NOMO-1 treated with DMSO at 0.1 percent for 48 hours (cell line): ENCODE results near the gene MCM3AP.

Experiments used
- DNase-seq: peaks from one replicate; lab custom pipeline; 2025; ENCODE audit not compliant: unreplicated experiment; lab: John Stamatoyannopoulos, UW

The MCM3AP gene

GRCh38 chr21:46274797-46275390 lies 10.5 kb downstream of the MCM3AP start:
- no peak for DNase-seq

- no peak for DNase-seq
These were observed 12.1 kb downstream of the MCM3AP start for GRCh38 chr21:46273341-46273740.

GRCh38 chr21:46269466-46269865 lies 15.9 kb downstream of the MCM3AP start:
- no peak for DNase-seq

- no peak for DNase-seq
These were observed 17.0 kb downstream of the MCM3AP start for GRCh38 chr21:46268371-46268770.

GRCh38 chr21:46266946-46267345 lies 18.5 kb downstream of the MCM3AP start:
- DNase-seq, result no peak

GRCh38 chr21:46265736-46266525 lies 19.5 kb downstream of the MCM3AP start:
- no peak for DNase-seq

DNA sequence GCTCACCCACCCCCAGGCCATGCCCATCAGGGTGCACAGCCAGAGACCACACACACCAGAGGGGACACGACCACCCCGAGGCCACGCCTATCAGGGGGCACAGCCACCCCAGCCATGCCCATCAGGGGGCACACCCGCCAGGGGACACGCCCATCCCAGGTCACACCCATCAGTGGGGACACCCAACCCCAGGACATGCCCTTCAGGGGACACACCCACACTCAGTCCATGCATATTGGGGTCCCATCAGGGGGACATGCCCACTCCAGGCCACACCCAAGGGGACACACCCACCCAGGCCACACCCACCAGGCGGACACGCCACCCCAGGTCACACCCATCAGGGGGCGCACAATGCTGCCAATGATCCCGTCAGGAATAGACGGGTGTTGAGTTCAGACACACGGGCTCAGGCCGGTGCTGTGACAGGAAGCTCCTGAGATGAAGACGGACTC lies 20.7 kb downstream of the MCM3AP start:
- DNase-seq, result no peak

DNA sequence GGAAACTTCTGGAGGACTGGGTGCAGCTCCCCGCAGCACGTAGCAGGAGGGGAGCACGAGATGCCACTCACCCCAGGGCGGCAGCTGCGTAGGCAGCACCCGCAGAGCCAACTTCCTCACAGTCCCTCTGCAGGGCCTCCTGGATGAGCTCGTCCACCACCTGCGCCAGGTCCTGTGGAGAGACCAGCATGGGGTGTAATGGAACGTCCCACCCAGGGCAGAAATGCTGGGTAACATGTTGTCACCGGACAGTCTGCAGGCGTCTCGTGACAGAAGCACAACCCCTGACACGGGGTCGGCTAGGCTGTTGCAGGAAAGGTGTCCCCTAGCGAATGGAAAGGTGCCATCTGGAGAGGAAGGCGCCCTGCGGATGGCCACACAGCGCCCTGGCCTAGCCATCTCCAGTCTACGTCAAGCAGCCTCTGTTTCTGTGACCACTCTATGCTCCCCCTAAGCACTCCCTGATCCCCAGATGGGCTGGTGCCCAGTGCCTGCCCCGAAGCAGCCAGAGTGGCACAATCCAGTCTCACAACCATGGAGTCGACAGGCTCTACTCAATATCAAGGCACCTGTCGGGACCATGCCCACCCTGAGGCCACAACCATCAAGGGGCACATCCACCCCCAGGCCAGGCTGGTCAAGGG lies 21.2 kb downstream of the MCM3AP start:
- no peak for DNase-seq

DNA sequence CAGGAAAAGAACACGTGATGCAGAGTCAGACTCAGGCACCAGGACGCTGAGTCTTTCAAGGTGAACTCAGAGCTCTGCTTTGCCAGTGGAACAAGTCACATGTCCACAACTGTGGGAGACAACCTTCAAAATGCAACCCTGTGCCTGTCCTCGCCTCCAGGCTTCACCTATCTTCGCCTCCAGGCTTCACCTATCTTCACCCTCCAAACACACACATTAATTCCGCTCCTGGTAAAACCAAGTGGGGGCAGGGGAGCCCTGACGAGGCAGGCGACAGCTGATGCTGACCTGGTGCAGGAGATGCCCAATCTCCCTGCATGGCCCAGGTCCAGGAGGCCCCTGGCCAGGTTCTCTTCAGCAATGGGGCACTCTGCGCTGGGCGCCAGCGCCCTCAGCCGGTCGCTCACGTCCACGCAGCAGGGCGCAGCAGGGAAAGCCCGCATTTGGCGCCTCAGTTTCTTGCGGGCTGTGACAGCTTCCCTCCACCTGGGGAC lies 28.9 kb downstream of the MCM3AP start:
- no peak for DNase-seq

DNA sequence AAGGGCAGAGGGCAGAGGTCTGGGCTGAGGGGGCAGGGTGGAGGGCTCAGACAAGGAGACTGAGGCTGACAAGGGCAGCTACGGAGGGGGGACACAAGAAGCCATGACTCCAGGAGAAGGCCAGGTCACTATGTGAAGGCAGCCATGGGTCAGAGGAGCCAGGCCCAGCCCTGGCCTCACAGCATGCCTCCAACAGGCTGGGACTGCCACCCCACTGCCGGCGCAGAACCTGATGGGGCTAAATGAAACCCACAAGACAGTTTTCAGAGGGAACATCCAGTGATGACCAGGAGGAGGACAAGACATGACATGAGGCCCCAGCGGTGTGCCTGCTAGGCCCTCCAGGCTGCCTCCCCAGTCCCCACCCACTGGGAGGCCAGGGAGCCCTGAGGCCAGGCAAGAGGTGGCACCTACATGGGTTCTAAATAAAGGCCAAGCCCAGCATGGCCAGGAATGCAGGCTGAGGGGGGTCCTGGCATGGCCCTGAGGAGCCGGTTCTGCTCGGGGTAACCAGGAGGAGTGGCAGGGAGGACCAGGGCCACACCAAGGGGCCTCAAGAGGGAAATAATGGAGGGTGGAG lies 29.6 kb downstream of the MCM3AP start:
- no peak for DNase-seq

GRCh38 chr21:46255166-46255565 lies 30.2 kb downstream of the MCM3AP start:
- no peak for DNase-seq

DNA sequence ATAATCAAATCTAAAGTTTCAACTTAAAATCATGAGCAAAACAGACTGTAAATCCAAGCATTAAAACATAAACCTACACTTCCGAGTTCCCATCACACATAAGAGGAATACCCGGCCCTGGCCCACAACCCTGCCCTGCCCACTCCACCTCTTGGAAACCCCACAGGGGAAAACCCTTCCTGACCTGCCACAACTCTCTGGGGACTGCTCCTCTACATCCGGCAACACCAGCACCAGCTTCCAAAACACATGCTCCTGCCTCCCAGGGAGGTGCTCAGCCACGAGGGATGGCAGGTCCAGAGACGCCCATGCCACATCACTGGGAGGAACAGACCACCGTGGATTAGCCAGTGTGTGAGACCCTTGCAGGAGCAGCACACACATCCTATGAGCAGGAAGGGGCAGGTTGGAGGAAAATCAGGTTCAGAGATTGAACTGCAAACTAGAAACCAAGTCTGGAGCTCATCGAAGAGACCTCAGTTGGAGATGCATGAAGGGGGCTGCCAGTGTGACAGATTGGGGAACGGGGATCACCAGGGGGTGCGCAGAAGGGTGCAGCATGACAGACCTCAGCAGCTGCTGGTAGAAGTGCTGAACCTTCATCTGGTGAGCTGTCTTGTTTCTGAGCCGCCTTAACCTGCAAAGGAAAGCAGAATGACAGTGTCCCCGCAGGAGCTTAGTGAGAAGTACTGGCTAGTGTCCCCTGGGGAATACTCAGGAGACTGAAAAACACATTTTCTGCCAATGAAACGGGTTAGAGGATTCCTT lies 31.0 kb downstream of the MCM3AP start:
- no peak for DNase-seq

DNA sequence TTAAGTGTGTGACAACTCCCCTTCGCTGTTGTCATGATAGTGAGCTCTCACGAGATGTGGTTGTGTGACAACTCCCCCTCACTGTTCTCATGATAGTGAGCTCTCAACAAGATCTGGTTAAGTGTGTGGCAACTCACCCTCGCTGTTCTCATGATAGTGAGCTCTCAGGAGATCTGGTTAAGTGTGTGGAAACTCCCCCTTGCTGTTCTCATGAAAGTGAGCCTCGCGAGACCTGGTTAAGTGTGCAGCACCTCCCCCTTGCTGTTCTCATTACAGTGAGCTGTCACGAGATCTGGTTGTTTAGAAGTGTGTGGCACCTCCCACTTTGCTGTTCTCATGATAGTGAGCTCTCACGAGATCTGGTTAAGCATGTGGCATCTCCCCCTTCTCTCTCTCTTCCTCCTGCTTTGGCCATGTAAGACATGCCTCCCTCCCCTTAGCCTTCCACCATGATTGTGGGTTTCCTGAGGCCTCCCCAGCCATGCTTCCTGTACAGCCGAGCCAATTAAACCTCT lies 31.7 kb downstream of the MCM3AP start:
- no peak for DNase-seq

- DNase-seq, result no peak
These were observed 32.6 kb downstream of the MCM3AP start for GRCh38 chr21:46252840-46253239.

- no peak for DNase-seq
These were observed 35.2 kb downstream of the MCM3AP start for GRCh38 chr21:46250146-46250725.

- no peak for DNase-seq
These were observed 36.6 kb downstream of the MCM3AP start for GRCh38 chr21:46248827-46249226.

DNA sequence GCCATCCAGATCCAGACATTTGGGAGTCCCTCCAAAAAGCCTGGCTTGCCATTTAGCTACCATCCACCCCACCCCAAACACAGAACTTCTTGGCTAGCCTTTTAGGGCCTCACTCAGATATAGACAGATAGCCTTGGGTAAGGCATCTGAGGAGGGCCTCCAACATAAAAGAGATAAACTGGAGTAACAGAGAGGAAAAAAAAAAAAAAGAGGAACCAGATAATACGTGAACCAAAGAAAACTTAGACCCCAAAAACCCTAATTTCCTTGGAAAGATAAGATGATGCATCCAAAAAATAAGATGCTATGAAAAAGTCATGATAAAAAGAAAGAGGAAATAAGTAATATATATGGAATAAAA lies 37.0 kb downstream of the MCM3AP start:
- no peak for DNase-seq

DNA sequence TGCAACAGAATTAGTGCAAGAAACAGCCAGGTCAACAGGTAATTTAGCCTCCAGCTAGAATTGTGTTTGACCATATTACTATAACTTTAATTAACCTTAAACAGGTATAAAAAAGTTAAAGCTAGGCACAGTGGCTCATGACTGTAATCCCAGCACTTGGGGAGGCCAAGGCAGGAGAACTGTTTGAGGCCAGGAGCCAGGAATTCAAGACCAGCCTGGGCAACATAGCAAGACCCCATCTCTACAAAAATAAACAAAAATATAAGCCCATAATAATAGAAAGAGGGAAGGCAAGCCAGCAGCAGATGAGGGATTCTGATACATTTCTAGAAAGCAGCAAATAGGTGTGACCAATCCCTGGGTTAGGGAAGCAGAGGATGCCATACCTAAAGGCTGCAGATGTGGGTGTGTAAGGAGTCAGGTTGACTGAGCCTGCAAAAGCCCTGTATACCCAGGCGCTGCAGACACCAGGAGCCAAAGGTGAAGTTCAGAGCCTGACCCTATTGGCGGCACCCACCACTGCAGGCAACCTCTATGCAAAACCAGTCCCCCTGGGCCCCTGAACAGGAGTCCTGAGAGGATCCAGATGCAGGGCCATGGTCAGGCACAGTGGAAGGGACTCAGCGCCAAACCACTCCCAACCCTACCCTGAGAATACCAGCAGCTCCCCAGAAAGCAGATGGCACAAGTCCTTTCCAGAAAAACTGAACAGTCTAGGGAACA lies 37.6 kb downstream of the MCM3AP start:
- DNase-seq, result no peak

DNA sequence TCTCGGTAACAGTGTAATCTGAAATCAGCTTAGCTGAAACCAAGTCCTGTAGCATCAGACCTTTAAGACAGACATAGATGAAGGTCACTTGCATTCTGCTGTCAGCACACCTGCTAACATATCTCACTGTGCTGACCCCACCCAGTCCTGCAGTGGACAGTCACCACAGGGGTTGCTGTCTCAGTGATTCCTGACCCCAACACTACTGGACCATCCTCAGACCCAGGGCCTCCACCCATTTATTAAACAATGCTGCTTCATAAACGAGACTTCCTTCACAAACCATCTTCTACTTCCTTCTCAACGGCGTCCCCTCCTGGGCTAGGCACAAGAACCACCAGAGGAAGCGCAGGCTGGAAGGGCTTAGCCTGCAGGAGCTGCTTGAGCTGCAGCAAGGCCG lies 39.1 kb downstream of the MCM3AP start:
- DNase-seq, result no peak
